HG02885 (cell line): ENCODE results near the gene TNNI3.
"Not testable (repeated sequence)": the region's sequence is repeated elsewhere in the genome, so short reads cannot be mapped to it uniquely, and the experiment has no call there.

Experiments used
- ATAC-seq: cut with Tn5 transposase; IDR thresholded peaks from one replicate; pipeline ENCODE4 v1.9.1; 2021; ENCODE audit warnings: mild to moderate bottlenecking; ENCODE audit not compliant: unreplicated experiment, poor library complexity

Gene TNNI3

GRCh38 chr19:55116232-55116858 is 41.2 kb downstream of the TNNI3 start:
- ATAC-seq = no peak

DNA sequence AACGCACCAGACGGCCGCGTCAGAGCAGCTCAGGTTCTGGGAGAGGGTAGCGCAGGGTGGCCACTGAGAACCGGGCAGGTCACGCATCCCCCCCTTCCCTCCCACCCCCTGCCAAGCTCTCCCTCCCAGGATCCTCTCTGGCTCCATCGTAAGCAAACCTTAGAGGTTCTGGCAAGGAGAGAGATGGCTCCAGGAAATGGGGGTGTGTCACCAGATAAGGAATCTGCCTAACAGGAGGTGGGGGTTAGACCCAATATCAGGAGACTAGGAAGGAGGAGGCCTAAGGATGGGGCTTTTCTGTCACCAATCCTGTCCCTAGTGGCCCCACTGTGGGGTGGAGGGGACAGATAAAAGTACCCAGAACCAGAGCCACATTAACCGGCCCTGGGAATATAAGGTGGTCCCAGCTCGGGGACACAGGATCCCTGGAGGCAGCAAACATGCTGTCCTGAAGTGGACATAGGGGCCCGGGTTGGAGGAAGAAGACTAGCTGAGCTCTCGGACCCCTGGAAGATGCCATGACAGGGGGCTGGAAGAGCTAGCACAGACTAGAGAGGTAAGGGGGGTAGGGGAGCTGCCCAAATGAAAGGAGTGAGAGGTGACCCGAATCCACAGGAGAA is 42.0 kb downstream of the TNNI3 start:
- no peak for ATAC-seq

GRCh38 chr19:55114566-55115145 is 42.9 kb downstream of the TNNI3 start:
- no peak for ATAC-seq

- no peak for ATAC-seq
Measured at GRCh38 chr19:55113570-55114039, 43.9 kb downstream of the TNNI3 start.

DNA sequence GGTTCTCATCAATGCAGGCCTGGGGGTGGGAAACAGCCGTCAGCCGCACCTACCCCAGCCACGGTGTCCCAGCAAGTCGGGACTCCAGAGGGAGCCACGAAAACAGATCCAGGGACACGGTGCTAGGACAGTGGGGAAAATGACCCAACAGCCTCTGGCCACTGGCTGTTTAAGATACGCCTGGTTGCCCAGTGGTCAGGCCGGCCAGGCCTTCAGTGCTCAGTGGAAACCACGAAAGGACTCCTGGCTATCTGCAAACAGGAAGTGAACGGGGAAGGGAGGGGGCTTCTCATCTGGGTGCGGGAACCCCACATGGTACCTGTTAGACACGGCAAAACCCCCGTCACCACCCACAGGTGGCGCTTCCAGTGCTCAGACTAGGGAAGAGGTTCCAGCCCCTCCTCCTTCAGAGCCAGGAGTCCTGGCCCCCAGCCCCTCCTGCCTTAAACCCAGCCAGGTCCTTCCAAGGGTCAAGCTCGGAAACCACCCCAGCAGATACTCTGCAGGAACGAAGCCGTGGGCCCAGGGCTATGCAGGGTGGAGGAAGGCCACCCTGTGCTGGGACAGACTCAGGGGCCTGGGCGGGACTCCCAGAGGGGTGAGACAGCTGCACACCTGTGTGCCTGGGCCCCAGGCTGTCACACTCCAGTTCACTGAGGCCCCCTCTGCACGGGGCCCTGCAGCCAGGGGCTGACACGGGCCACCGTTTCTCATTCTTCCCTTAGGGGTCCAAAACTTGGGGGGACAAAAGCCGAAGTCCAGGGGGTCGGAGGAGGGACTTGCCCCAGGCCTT is 44.6 kb downstream of the TNNI3 start:
- no peak for ATAC-seq

DNA sequence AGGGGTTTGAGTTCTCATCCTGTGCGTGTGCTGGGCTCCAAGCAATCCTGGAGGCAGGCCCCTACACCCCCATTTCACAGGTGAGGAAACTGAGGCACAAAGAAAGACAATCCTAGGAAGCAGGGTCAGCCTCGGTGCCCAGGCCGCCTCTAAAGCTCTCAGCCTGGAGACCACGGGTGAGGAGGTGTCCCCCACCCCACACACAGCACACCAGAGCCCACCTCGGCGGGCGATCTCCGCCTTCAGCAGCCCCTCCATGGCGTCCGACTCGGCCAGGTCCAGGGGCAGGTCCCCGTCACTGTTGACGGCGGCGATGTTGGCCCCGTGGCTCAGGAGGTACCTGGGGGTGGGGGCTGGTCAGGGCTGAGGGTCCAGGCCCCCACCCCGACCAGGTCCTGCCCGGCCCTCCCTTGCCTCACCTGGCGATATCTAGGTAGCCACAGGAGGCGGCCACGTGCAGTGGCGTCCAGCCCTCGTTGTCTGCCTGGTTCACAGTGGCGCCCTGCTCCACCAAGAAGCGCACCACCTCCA is 45.2 kb downstream of the TNNI3 start:
- no peak for ATAC-seq

GRCh38 chr19:55111238-55111831 is 46.2 kb downstream of the TNNI3 start:
- no peak for ATAC-seq

DNA sequence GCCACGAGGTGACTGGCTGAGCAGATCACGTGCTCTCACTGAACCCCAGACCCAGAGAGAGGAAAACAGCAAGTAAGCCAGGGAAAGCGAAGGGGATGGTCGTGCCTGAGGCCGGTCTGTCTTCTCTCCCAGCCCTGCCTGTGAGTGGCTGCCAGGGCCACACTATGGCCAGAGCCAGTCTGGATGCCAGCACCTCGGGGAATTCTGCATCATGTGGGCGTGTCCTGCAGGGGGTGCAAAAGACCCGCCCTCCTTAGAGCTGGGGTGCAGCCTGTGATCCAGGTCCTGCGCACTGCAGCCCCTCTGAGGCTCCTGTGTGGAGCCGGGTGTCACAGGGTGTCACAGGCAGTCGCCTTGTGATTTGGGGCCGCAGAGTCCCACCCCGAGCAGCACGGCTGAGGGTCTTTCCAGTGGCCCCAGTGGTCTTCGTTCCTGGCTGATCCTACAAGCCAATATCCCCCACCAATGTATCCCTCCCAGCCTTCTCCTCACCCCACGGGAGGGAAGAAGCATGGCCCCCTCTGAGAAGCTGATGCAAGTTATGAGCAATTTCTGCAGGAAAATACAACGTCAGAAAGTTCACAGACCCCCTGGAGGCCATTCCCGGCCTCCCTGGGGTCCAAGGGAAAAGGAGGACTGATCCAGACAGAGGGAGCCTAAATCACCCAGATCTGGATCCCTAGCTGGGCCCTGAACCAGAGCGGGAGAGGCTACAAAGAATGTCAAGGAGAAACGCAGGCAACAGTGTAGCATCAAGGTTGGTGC is 47.8 kb downstream of the TNNI3 start:
- ATAC-seq = no peak

DNA sequence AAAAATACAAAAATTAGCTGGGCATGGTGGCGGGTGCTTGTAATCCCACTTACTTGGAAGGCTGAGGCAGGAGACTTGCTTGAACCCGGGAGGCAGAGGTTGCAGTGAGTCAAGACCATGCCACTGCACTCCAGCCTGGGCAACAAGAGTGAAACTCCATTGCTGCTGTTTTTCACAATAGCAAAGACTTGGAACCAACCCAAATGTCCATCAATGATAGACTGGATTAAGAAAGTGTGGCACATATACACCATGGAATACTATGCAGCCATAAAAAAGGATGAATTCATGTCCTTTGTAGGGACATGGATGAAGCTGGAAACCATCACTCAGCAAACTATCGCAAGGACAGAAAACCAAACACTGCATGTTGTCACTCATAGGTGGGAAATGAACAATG is 50.3 kb downstream of the TNNI3 start:
- not testable (repeated sequence) for ATAC-seq

- no peak for ATAC-seq
Measured at GRCh38 chr19:55106591-55106990, 50.9 kb downstream of the TNNI3 start.

DNA sequence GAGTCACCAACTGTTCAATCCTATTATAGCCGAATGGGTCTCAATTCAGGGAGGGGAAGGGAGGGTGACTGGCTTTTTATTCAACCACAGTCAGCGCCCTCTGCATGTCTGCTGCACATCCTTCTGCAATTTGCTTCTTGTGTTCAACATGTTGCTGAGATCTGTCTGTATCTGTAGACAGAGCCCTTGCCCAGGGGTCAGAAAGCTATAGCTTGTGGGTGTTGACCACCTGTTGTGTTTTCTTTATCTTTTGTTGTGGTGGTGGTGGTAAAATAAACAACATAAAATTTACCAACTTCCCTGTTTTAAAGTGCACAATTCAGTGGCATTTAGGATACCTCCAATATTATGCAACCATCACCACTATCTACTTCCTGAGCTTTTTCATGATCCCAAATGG is 52.3 kb downstream of the TNNI3 start:
- no peak for ATAC-seq

GRCh38 chr19:55103190-55103589 is 54.3 kb downstream of the TNNI3 start:
- no peak for ATAC-seq
